Upper lobe of left lung (tissue), 4 donors: ENCODE results near the gene SLC44A5.

Experiments
- CTCF ChIP-seq, 6 experiments: fragments of 450-650 bp in 4 of 6; fragments of 200-600 bp in 2 of 6; sonication (generic) in 2 of 6; IDR thresholded peaks; one replicate each; pipeline ENCODE4 v1.5.1; 2016 to 2019; ENCODE audit warnings: antibody characterized with exemption in 6 of 6
- EP300 ChIP-seq, 4 donors: sonication (generic); formaldehyde crosslinking; IDR thresholded peaks; one replicate each; pipeline ENCODE4 v1.5.1; 2017; ENCODE audit warnings: antibody characterized with exemption in 4 of 4, control low read depth in 2 of 4
- POLR2A ChIP-seq, 4 donors: fragments of 450-650 bp; IDR thresholded peaks; one replicate each; pipeline ENCODE4 v1.5.1; 2016 to 2017; ENCODE audit warnings: antibody characterized with exemption in 4 of 4, mild to moderate bottlenecking in 2 of 4
- POLR2AphosphoS5 ChIP-seq, 2 donors: sonication (generic); formaldehyde crosslinking; IDR thresholded peaks; one replicate each; pipeline ENCODE4 v1.5.1; 2017; ENCODE audit warnings: antibody characterized with exemption in 2 of 2

DNA sequence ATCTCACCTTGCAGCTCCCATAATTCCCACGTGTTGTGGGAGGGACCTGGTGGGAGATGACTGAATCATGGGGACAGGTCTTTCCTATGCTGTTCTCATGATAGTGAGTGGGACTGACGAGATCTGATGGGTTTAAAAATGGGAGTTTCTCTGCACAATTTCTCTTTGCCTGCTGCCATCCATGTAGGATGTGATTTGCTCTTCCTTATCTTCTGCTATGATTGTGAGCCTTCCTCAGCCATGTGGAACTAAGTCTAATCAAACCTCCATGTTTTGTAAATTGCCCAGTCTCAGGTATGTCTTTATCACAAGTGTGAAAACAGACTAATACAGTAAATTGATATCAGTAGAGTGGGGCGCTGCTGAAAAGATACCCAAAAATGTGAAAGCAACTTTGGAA lies 195.7 kb downstream of the SLC44A5 start:
- no peak for TF ChIP-seq CTCF (IDR thresholded peaks at IDR 0.05)
- no peak for TF ChIP-seq POLR2AphosphoS5 (IDR thresholded peaks at IDR 0.05)
- TF ChIP-seq POLR2A (IDR thresholded peaks at IDR 0.05) = no peak
- no peak for TF ChIP-seq EP300 (IDR thresholded peaks at IDR 0.05)
